SK-MEL-5 (cell line): ENCODE measurements around the gene ETV2. TPM values are rescaled to one million over a fixed set of nuclear protein-coding genes. Genes with fewer than 3 reads are reported as not detected.
"Not testable (repeated sequence)": the region's sequence is repeated elsewhere in the genome, so short reads cannot be mapped to it uniquely, and the experiment has no call there.

ENCODE experiments used
- DNase-seq: peaks from one replicate; pipeline ENCODE4 v3.0.0-alpha.2; 2016; ENCODE audit warnings: low read depth, low spot score
- in situ Hi-C: cut with HindIII; loops from 2 replicates; pipeline ENCODE4 v1.10.0; 2016; ENCODE audit warnings: low sequenced_read_pairs, high pct_unique_total_duplicates, low pct_unique_long_range_greater_than_20kb
- total RNA-seq: library from RNA; depleted of rRNA; stranded (reverse); fragments of >200 nt; shearing (Covaris generic); gene quantifications from 2 replicates; pipeline ENCODE4 v1.2.3, GENCODE V29; 2014; rRNA removed

ETV2 gene
- total RNA-seq, 1 experiment from 2014 or later = 0.40 TPM

GRCh38 chr19:35671818-35672217 is 30.3 kb downstream of the ETV2 start:
- in situ Hi-C loops = no loop called here
- no peak for DNase-seq

- DNase-seq = peak; percentile 87
- in situ Hi-C loops = no loop called here
Observed at GRCh38 chr19:35673121-35673804, 31.7 kb downstream of the ETV2 start.

- in situ Hi-C loops = no loop called here
- DNase-seq = no peak
Observed at GRCh38 chr19:35675589-35676140, 34.1 kb downstream of the ETV2 start.

GRCh38 chr19:35689836-35690235 is 48.3 kb downstream of the ETV2 start:
- DNase-seq = no peak
- in situ Hi-C loops = no loop called here

GRCh38 chr19:35691106-35691505 is 49.6 kb downstream of the ETV2 start:
- in situ Hi-C loops, DNase-seq: not testable (repeated sequence)

- no peak for DNase-seq
- in situ Hi-C loops = no loop called here
Observed at GRCh38 chr19:35692010-35692409, 50.5 kb downstream of the ETV2 start.

GRCh38 chr19:35693422-35693821 is 51.9 kb downstream of the ETV2 start:
- no peak for DNase-seq
- in situ Hi-C loops = no loop called here

GRCh38 chr19:35693835-35694599 is 52.5 kb downstream of the ETV2 start:
- DNase-seq = peak; percentile 91
- in situ Hi-C loops = no loop called here

Other genes starting within 250 kb of the ETV2 start
- gene FFAR2, start 193.5 kb upstream of the ETV2 start, total RNA-seq = 0.13 TPM in 1 of 2 replicates, not detected in the other
- gene KRTDAP, start 151.3 kb upstream of the ETV2 start, total RNA-seq = not detected in 2 replicates
- 16.7 and 23.0 TPM in 2 replicates for gene DMKN, start 128.1 kb upstream of the ETV2 start, total RNA-seq
- gene SBSN, start 113.4 kb upstream of the ETV2 start, total RNA-seq = 0.11 TPM in 1 of 2 replicates, not detected in the other
- 3.2 and 3.6 TPM in 2 replicates for gene GAPDHS, start 108.3 kb upstream of the ETV2 start, total RNA-seq
- gene TMEM147, start 96.1 kb upstream of the ETV2 start, total RNA-seq = 582 and 591 TPM in 2 replicates
- gene ATP4A, start 78.1 kb upstream of the ETV2 start, total RNA-seq = not detected in 2 replicates
- not detected in 2 replicates for gene PMIS2, start 55.6 kb upstream of the ETV2 start, total RNA-seq
- 9.2 and 11.1 TPM in 2 replicates for gene HAUS5, start 29.0 kb upstream of the ETV2 start, total RNA-seq
- 54.5 and 58.2 TPM in 2 replicates for gene RBM42, start 12.7 kb upstream of the ETV2 start, total RNA-seq
- gene COX6B1, start 6.6 kb downstream of the ETV2 start, total RNA-seq = 568 and 619 TPM in 2 replicates
- not detected in 2 replicates for gene UPK1A, start 24.8 kb downstream of the ETV2 start, total RNA-seq
- not detected in 2 replicates for gene ZBTB32, start 62.8 kb downstream of the ETV2 start, total RNA-seq
- gene KMT2B, start 76.3 kb downstream of the ETV2 start, total RNA-seq = 3.7 and 5.9 TPM in 2 replicates
- gene IGFLR1, start 100.7 kb downstream of the ETV2 start, total RNA-seq = 1.5 and 6.9 TPM in 2 replicates
- gene U2AF1L4, start 103.7 kb downstream of the ETV2 start, total RNA-seq = 6.0 and 6.9 TPM in 2 replicates
- gene PSENEN, start 103.9 kb downstream of the ETV2 start, total RNA-seq = 51.5 and 56.0 TPM in 2 replicates
- gene LIN37, start 106.8 kb downstream of the ETV2 start, total RNA-seq = 5.3 and 7.7 TPM in 2 replicates
- gene HSPB6, start 115.3 kb downstream of the ETV2 start, total RNA-seq = not detected in 2 replicates
- 1.3 and 1.7 TPM in 2 replicates for gene PROSER3, start 116.4 kb downstream of the ETV2 start, total RNA-seq
- 0.83 and 0.87 TPM in 2 replicates for gene ARHGAP33, start 133.8 kb downstream of the ETV2 start, total RNA-seq
- not detected in 2 replicates for gene PRODH2, start 171.1 kb downstream of the ETV2 start, total RNA-seq
- gene NPHS1, start 210.8 kb downstream of the ETV2 start, total RNA-seq = not detected in 2 replicates
- gene KIRREL2, start 215.2 kb downstream of the ETV2 start, total RNA-seq = 1.7 and 2.4 TPM in 2 replicates
- gene APLP1, start 226.8 kb downstream of the ETV2 start, total RNA-seq = 9.2 and 13.5 TPM in 2 replicates